ENCODE data around the gene AKNAD1. TPM values are rescaled to one million over a fixed set of nuclear protein-coding genes. Genes with fewer than 3 reads are reported as not detected.

Gene AKNAD1
- total and polyA plus RNA-seq, 2 of the 8 experiments (the other 6 are each of a cell fraction or from before 2014, with no cell fraction given): not detected

DNA sequence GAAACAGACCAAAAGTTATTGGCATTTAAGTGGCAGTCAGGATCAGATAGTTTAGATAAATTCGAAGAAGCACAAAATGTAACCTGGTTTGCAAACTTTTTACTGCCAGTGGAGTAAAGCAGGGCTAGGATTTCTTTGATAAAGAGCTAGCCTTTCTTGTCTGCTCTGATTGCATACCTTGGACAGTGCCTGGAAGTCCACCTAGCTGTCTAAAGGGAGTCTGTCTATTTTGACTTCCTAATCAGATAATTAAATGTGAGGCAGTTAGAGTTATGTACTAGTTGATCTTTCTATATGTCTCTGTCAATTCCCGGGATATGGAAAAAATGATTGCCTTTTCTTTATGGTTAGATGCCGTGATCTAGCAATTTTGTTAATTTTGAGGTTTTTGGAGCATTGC, 24.0 kb upstream of the AKNAD1 start:
- no peak overlapping the region for H3K14ac ChIP-seq (ENCODE audit: insufficient read length)
- H3K56ac ChIP-seq (replicated peaks; ENCODE audit: insufficient read length, low read depth, low read length): no peak overlapping the region
- peaks cover 2% of the 10 kb centered on the region for H3K23me2 ChIP-seq (ENCODE audit: low read depth, low read length)
- DNase-seq (ENCODE audit: low read depth in 1 of 2, low spot score in 2 of 2) (no peak), FAIRE-seq (no peak)
- H4K20me1 ChIP-seq (replicated peaks in 1 of 2; ENCODE audit: control insufficient read depth in 1 of 2, insufficient read depth in 2 of 2, low read length in 2 of 2): no peaks in the 10 kb centered on the region
- no peak overlapping the region for H4K5ac ChIP-seq (ENCODE audit: insufficient read length, low read depth, low read length)
- H3K79me2 ChIP-seq (ENCODE audit: control insufficient read depth in 1 of 2, insufficient read depth in 2 of 2, low read length in 2 of 2): peaks cover 0 to 22% of the 10 kb centered on the region in 2 experiments; a peak in 1 of 4 replicates
- H3K4me3 ChIP-seq (ENCODE audit: extremely low read depth in 1 of 4, insufficient read depth in 2 of 4, low read depth in 3 of 4, low read length in 4 of 4): no peak overlapping the region
- no peak overlapping the region for H3K4ac ChIP-seq (replicated peaks; ENCODE audit: insufficient read length, low read depth, low read length)
- no peak overlapping the region for H3K23ac ChIP-seq (ENCODE audit: insufficient read length)
- 90% methylated on average over 3 of the region's 3 CpGs; no CpG with 5 or more reads in 1 of the 2 experiments for WGBS, 2 experiments (ENCODE audit: extremely low coverage in 1 of 2, insufficient coverage in 1 of 2, insufficient read length in 1 of 2, insufficient replicate concordance in 2 of 2, low coverage in 1 of 2, low lambda C conversion rate in 2 of 2, missing lambda C conversion rate in 1 of 2)
- H3K27ac ChIP-seq (ENCODE audit: low read depth, low read length): no peak overlapping the region
- no peak overlapping the region for H3K9ac ChIP-seq (replicated peaks in 1 of 4; ENCODE audit: extremely low read depth in 1 of 4, low read depth in 3 of 4, low read length in 3 of 4)
- POLR2A ChIA-PET (ENCODE audit: partially characterized antibody): no interaction called here
- peaks cover 0 to 3% (median 0%) of the 10 kb centered on the region in 4 experiments; a peak in 1 of 7 replicates for H3K27me3 ChIP-seq (replicated peaks in 1 of 4; ENCODE audit: control insufficient read depth in 3 of 4, extremely low read depth in 1 of 4, insufficient read depth in 3 of 4, low read length in 3 of 4)
- TF ChIP-seq TAF1 (IDR thresholded peaks at IDR 0.05; ENCODE audit: low read depth, low read length): no peak
- TF ChIP-seq SIX5 (IDR thresholded peaks at IDR 0.05; ENCODE audit: low read depth, low read length): no peak
- TF ChIP-seq HDAC6 (IDR thresholded peaks at IDR 0.05; ENCODE audit: low read depth, low read length): no peak
- no peaks in the 10 kb centered on the region for H3K9me3 ChIP-seq (ENCODE audit: insufficient read depth in 2 of 2, low read depth in 1 of 2, low read length in 1 of 2)
- H4K8ac ChIP-seq (ENCODE audit: extremely low read depth, insufficient read depth, low read length): no peak overlapping the region
- H3K18ac ChIP-seq (ENCODE audit: extremely low read depth, low read length): no peak overlapping the region
- H3K79me1 ChIP-seq (ENCODE audit: low read depth, low read length): no peaks in the 10 kb centered on the region
- no peaks in the 10 kb centered on the region for H3K4me1 ChIP-seq (replicated peaks in 1 of 4; ENCODE audit: control insufficient read depth in 3 of 4, insufficient read depth in 4 of 4, low read length in 3 of 4)
- no peak overlapping the region for H2BK12ac ChIP-seq (ENCODE audit: low read depth, low read length)
- H2BK15ac ChIP-seq (ENCODE audit: low read length): no peak overlapping the region
- no peak overlapping the region for H2BK120ac ChIP-seq (replicated peaks; ENCODE audit: low read depth, low read length)
- H3K4me2 ChIP-seq (ENCODE audit: insufficient read depth in 1 of 2, low read depth in 2 of 2, low read length in 2 of 2): no peak overlapping the region
- CTCF ChIA-PET (ENCODE audit: partially characterized antibody): interaction anchor here (0.6 kb wide), 1 partner anchor 168 kb away, joined by 5 read pairs; no protein-coding TSS in a partner anchor
- no peak overlapping the region for H2BK5ac ChIP-seq (ENCODE audit: low read depth, low read length)
- H4K91ac ChIP-seq (replicated peaks; ENCODE audit: insufficient read length, low read length): no peak overlapping the region
- no peak overlapping the region for H2AK5ac ChIP-seq (ENCODE audit: low read depth, low read length)
- H3K36me3 ChIP-seq (ENCODE audit: control insufficient read depth in 2 of 4, insufficient read depth in 4 of 4, low read length in 3 of 4): no peaks in the 10 kb centered on the region
- no peak overlapping the region for H2AFZ ChIP-seq (ENCODE audit: low read length)
- no peak overlapping the region for H2BK20ac ChIP-seq (ENCODE audit: low read length)
